HUES48 (cell line): ENCODE results near the gene AKAP6.

ENCODE experiments used
- H3K27ac ChIP-seq: one replicate; pipeline ENCODE4 v1.7.0; 2013; ENCODE audit warnings: low read depth, low read length, inconsistent platforms
- H3K27me3 ChIP-seq: 2 replicates; pipeline ENCODE4 v1.6.1; 2013; ENCODE audit warnings: mild to moderate bottlenecking, low read length; ENCODE audit not compliant: control insufficient read depth, insufficient read depth
- H3K36me3 ChIP-seq: 2 replicates; pipeline ENCODE4 v1.6.1; 2013; ENCODE audit warnings: low read length; ENCODE audit not compliant: control insufficient read depth, insufficient read depth
- H3K4me1 ChIP-seq: 2 replicates; pipeline ENCODE4 v1.6.1; 2013; ENCODE audit warnings: mild to moderate bottlenecking, low read length; ENCODE audit not compliant: control insufficient read depth, insufficient read depth
- H3K4me3 ChIP-seq: 2 replicates; pipeline ENCODE4 v1.5.1; 2013; ENCODE audit warnings: mild to moderate bottlenecking, low read depth, low read length
- H3K9ac ChIP-seq: 2 replicates; pipeline ENCODE4 v1.6.1; 2013; ENCODE audit warnings: mild to moderate bottlenecking, low read depth, low read length, moderate library complexity
- H3K9me3 ChIP-seq: 2 replicates; pipeline ENCODE4 v1.6.1; 2013; ENCODE audit warnings: low read length; ENCODE audit not compliant: control insufficient read depth, insufficient read depth

The AKAP6 gene

DNA sequence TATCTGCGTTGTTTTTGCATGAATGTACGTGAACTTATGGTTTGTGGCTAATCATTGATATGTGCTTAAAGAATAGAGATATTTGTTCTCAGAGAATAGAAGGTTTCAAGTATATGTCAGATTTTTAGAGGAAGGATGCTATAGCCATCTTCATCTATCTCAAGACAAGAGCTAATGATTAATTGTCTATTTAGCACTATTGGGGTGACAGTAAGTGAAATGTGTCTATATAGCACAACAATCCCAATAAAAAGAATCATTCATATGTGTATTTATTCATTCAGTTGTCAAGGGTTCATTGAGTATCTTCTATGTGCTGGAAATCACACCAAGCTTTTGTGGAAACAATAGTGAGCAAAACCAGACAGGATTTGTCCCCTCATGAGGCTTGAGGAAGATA, 310.1 kb downstream of the AKAP6 start:
- no peaks in the 10 kb centered on the region for H3K36me3 ChIP-seq
- no peaks in the 10 kb centered on the region for H3K9me3 ChIP-seq
- H3K4me1 ChIP-seq = no peaks in the 10 kb centered on the region; the same call in 1 of the 2 replicates
- H3K9ac ChIP-seq = no peak overlapping the region
- H3K4me3 ChIP-seq = no peak overlapping the region
- H3K27ac ChIP-seq = no peak overlapping the region
- no peaks in the 10 kb centered on the region for H3K27me3 ChIP-seq

DNA sequence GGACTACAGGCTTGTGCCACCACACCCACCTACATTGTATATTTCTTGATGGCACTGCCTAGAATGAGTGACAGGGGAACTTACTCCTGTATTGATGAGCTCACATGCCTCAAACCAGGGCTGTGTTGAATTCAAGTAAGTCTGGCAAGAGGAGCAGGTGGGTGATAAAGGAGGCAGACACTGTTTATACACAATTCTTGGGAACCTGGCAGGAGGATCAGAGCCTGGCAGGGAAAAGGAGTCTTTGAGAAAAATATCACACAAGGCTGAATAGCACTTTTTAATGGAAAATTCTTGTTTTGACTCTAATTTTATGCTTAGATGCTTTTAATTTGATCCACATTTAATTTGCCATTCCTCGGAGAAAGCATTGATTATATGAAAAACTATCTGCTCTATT, 316.5 kb downstream of the AKAP6 start:
- Histone ChIP-seq H3K9me3 (no peaks in the 10 kb centered on the region), H3K36me3 (no peaks in the 10 kb centered on the region), H3K27me3 (no peaks in the 10 kb centered on the region), H3K9ac (no peak overlapping the region), H3K4me1 (no peaks in the 10 kb centered on the region), H3K27ac (no peak overlapping the region), H3K4me3 (no peak overlapping the region)

DNA sequence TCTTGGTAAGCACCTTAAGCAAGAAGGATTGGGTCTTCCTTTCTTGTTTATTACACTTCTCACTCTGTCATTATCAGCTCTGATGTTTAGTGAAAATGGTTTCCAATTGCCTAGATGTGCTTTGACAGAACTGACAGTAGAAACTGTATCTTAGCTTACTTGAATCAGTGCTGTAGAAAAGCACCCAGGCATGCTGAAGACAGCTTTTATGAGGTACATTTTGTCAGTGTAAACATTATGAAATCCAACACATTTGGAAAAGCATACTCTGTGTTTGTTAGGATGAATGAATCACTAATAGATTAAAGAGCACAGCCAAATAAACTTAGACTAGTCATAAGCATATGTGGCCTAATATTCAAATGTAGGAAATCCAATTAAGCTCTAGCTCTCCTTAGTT, 319.3 kb downstream of the AKAP6 start:
- no peaks in the 10 kb centered on the region for H3K4me1 ChIP-seq
- H3K36me3 ChIP-seq = no peaks in the 10 kb centered on the region
- H3K9ac ChIP-seq = no peak overlapping the region
- no peak overlapping the region for H3K27ac ChIP-seq
- no peaks in the 10 kb centered on the region for H3K9me3 ChIP-seq
- H3K4me3 ChIP-seq = no peak overlapping the region
- H3K27me3 ChIP-seq = no peaks in the 10 kb centered on the region

DNA sequence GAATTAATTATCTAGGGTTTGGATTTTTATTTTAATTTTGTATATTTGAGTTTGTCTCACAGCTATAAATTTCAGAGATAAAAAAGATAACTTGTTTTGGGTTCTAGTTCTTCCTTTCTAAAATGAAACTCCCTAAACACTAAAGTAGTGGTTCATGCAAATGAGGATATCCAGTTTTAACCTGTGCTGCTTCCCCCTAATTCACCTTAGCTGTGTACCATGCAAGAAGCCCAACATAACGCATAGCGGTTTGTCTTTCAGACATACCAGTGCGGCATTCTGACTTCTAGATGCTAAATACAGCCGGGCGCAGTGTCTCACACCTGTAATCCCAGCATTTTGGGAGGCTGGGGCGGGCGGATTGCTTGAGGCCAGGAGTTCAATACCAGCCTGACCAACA, 320.9 kb downstream of the AKAP6 start:
- Histone ChIP-seq H3K9me3 (no peaks in the 10 kb centered on the region), H3K36me3 (no peaks in the 10 kb centered on the region), H3K27ac (no peak overlapping the region), H3K4me3 (no peak overlapping the region), H3K4me1 (no peaks in the 10 kb centered on the region), H3K27me3 (no peaks in the 10 kb centered on the region), H3K9ac (no peak overlapping the region)

DNA sequence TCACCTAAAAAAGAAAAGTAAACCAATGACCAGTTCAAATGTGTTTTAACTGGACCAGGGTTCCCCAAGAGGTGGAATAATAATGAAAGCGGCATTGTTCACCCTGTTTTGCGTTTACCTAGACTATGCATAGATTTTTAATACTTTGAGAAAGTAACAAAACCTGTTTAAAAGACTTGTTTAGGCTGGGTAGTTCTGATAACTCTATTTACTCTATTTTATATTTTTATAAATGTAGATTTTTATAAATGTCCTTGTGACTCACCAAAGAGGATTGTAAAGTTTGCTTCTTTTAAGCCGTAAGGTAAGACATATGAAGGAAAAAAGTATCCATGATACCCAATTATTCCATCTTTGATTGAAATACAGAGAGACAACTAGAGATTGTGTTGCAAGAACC, 321.6 kb downstream of the AKAP6 start:
- H3K27ac ChIP-seq = no peak overlapping the region
- H3K4me3 ChIP-seq = no peak overlapping the region
- no peaks in the 10 kb centered on the region for H3K4me1 ChIP-seq
- no peaks in the 10 kb centered on the region for H3K27me3 ChIP-seq
- no peak overlapping the region for H3K9ac ChIP-seq
- no peaks in the 10 kb centered on the region for H3K36me3 ChIP-seq
- no peaks in the 10 kb centered on the region for H3K9me3 ChIP-seq

DNA sequence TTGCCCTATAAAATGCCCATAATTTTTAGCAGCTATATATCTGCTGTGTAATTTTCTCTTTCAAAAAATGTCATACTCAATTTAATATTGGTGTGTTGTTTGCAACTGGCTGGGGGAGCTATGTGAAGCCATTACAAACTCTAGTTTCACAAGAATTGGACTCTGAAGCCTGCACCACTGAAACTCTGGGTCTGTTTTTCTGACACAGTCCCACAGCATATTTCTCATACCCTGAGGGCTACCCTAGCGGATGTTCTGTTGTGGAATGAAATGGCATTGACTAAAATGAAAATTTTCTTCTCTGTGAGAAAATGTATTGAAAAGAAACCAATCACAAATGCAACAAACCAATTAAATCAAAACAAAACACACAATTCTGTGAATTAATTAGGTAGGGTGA, 325.0 kb downstream of the AKAP6 start:
- Histone ChIP-seq H3K27ac (no peak overlapping the region), H3K9me3 (no peaks in the 10 kb centered on the region), H3K4me1 (peaks cover 5% of the 10 kb centered on the region; the same call in 1 of the 2 replicates)

DNA sequence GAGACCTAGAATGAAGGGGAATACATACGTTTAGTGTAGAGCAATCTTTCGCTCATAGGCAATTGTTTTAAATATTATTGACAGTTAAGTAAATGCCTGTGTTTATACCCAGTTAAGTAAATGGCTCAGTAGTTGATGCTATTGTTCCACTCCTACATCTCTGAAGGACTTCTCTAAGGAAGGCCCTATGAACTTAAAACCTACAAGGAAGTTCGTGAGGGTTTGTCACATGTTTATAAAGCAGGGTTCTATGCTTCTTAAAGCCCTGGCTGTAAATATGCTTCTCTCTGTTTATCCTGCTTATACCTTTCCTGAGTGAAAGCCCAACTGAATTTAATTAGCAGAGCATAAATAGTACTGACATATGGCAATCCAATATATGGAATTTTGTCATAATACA, 327.5 kb downstream of the AKAP6 start:
- Histone ChIP-seq H3K9me3 (no peaks in the 10 kb centered on the region), H3K27ac (no peak overlapping the region), H3K36me3 (no peaks in the 10 kb centered on the region), H3K4me3 (no peak overlapping the region), H3K27me3 (no peaks in the 10 kb centered on the region), H3K9ac (no peak overlapping the region), H3K4me1 (peaks cover 5% of the 10 kb centered on the region; the same call in 1 of the 2 replicates)

More for the DNA sequence above, 325.0 kb downstream of the AKAP6 start:
- Histone ChIP-seq H3K9ac (no peak overlapping the region), H3K4me3 (no peak overlapping the region), H3K27me3 (no peaks in the 10 kb centered on the region), H3K36me3 (no peaks in the 10 kb centered on the region)

DNA sequence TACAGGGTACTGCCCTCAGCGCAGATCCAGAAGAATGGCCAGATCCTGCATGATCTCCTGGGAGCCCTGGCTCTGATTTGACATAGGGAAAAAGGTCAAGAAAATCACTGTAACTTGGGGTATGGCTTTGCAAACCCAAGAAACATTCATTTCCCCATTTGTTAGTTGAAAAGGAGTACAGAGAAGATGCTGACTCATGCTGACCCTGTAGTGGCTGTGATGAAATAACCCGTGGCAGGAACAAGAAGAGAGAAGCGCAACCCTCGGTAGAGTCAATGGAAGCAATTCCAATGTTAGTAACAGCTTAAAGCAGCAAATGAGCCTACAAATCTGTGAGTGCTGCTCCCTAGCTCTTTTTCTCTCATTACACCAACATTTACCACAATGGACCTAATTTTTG, 328.0 kb downstream of the AKAP6 start:
- Histone ChIP-seq H3K36me3 (no peaks in the 10 kb centered on the region), H3K27ac (no peak overlapping the region), H3K9me3 (no peaks in the 10 kb centered on the region), H3K9ac (no peak overlapping the region), H3K27me3 (no peaks in the 10 kb centered on the region), H3K4me3 (no peak overlapping the region), H3K4me1 (peaks cover 5% of the 10 kb centered on the region; the same call in 1 of the 2 replicates)

DNA sequence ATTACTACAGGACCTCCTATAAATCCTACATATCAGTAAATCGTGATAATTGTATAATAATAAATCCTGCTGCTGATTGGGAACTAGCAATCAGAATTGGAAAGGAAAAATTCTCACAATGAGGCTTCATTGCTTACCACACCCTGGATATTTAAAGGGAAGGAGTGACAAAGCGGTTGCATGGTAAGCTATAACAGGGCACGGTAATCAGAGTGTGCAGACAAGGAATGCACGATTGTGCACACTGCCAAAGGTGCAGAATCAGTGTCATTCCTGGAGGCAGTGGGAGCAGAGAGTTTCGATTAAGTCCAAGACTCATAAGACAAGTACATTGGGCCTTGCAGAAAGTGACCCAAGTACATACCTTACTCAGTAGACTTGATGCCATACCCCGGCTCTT, 332.1 kb downstream of the AKAP6 start:
- Histone ChIP-seq H3K9ac (no peak overlapping the region), H3K4me1 (peaks cover 10% of the 10 kb centered on the region), H3K27me3 (no peaks in the 10 kb centered on the region), H3K4me3 (no peak overlapping the region), H3K27ac (no peak overlapping the region), H3K36me3 (no peaks in the 10 kb centered on the region), H3K9me3 (no peaks in the 10 kb centered on the region)

DNA sequence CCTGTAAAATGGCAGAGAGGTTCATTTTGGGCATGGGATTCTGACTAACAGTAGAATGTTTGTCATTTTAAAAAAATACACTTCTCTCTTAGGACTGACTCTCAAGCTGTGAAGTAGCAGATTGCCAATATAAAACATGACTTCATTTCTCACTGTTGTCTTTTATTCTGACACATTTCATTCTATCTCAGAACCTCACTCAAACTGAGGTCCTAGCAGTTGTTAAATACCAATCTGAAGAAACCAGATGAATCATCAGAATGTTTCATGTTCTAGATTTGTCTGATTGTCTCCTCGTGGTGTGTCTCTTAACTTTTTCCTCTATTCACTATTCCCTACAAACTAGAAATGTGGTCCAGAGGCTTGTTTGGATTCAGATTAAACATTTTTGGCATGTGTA, 333.1 kb downstream of the AKAP6 start:
- Histone ChIP-seq H3K27ac (no peak overlapping the region), H3K27me3 (no peaks in the 10 kb centered on the region), H3K9me3 (no peaks in the 10 kb centered on the region), H3K4me1 (peaks cover 8% of the 10 kb centered on the region), H3K4me3 (no peak overlapping the region), H3K36me3 (no peaks in the 10 kb centered on the region), H3K9ac (no peak overlapping the region)

DNA sequence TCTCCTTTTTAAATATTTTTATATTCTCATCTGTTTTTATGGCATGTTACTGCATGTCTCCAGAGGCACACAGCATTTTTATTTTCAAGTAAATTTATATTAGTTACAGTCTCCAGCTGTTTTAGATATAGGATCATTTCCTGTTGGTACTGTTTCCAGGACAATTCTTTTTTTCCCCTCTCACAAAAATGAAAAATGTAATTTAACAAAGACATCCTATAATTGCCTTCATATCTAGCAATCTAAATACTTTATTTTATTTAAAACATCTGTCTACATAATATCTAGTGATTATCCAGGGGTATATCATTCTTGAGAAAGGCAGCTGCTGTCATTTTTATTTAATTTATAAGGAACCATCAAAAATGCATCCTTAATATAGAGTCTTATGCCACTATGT, 337.2 kb downstream of the AKAP6 start:
- Histone ChIP-seq H3K9ac (no peak overlapping the region), H3K4me1 (peaks cover 6% of the 10 kb centered on the region), H3K27ac (no peak overlapping the region), H3K4me3 (no peak overlapping the region), H3K36me3 (no peaks in the 10 kb centered on the region), H3K27me3 (no peaks in the 10 kb centered on the region), H3K9me3 (no peaks in the 10 kb centered on the region)

DNA sequence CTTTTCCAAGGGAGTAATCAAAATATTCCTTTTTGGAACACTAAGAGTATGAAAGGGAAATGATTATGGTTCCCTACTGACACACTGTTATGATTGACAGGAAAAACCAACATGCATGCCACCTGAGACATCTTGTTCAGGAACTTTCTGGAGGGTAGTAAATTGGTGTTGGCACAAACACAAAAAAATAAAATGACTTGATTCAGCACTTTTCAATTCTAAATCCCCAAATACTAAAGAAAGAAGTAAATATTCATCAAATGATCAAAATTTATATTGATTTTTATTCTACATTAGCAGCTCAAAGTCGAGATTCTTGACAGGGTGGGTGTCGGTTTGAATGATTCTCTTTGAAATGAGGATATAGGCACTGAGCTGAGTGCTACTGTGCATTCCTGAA, 338.2 kb downstream of the AKAP6 start:
- Histone ChIP-seq H3K27me3 (no peaks in the 10 kb centered on the region), H3K9ac (no peak overlapping the region), H3K4me3 (no peak overlapping the region), H3K27ac (no peak overlapping the region), H3K36me3 (no peaks in the 10 kb centered on the region), H3K4me1 (peaks cover 5% of the 10 kb centered on the region), H3K9me3 (no peaks in the 10 kb centered on the region)
